ENCODE results near the gene CACNB2.

GRCh38 chr10:18235477-18235876, 95.3 kb downstream of the CACNB2 start:
- TF ChIP-seq CTCF (IDR thresholded peaks at IDR 0.05) (no peak), POLR2A (IDR thresholded peaks at IDR 0.05) (no peak)
